Lower lobe of right lung (tissue), 2 donors: Measurements from ENCODE around the gene PARD6G. TPM values are rescaled to one million over a fixed set of nuclear protein-coding genes. Genes with fewer than 3 reads are reported as not detected.

ENCODE experiments used
- ATAC-seq, 2 donors: fragments of 200-7000 bp; cut with Tn5 transposase; one replicate each; pipeline ENCODE4 v1.9.1; 2020 to 2022; ENCODE audit warnings: mild to moderate bottlenecking in 2 of 2, moderate library complexity in 2 of 2
- DNase-seq: peaks from one replicate; pipeline ENCODE4 v3.0.0-alpha.2; 2020
- H3K27ac ChIP-seq: fragments of 200-600 bp; one replicate; pipeline ENCODE4 v1.8.0; 2022
- H3K27me3 ChIP-seq: fragments of 200-600 bp; one replicate; pipeline ENCODE4 v1.8.0; 2022; ENCODE audit warnings: low read depth
- H3K36me3 ChIP-seq: fragments of 200-600 bp; one replicate; pipeline ENCODE4 v1.8.0; 2022; ENCODE audit warnings: mild to moderate bottlenecking
- H3K4me1 ChIP-seq: fragments of 200-600 bp; one replicate; pipeline ENCODE4 v1.8.0; 2022
- H3K4me3 ChIP-seq: fragments of 200-600 bp; one replicate; pipeline ENCODE4 v1.8.0; 2022; ENCODE audit warnings: mild to moderate bottlenecking
- H3K9me3 ChIP-seq: fragments of 200-600 bp; one replicate; pipeline ENCODE4 v1.8.0; 2022
- intact Hi-C: fragments of 100-400 bp; cut with DNase I; formaldehyde crosslinking; loops from one replicate; pipeline ENCODE4 v1.11.0; 2022
- total RNA-seq: library from RNA; stranded (reverse); fragmentation: NEBNext Ultra II Directional; extraction: Animal tissue kit (Norgen Biotek cat#: 25700); gene quantifications from one replicate; pipeline ENCODE4 v1.2.1, GENCODE V29; 2021
- TF ChIP-seq, protein P1 (sequence below): fragments of 200-600 bp; IDR thresholded peaks from one replicate; pipeline ENCODE4 v1.8.0; 2022; ENCODE audit warnings: antibody characterized with exemption, mild to moderate bottlenecking
- donor health status: DM: no; HTN: yes; CAD: no; lungs with severe emphysema.

The PARD6G gene
- total RNA-seq, 1 donor from 2014 or later, result 7.3 TPM

DNA sequence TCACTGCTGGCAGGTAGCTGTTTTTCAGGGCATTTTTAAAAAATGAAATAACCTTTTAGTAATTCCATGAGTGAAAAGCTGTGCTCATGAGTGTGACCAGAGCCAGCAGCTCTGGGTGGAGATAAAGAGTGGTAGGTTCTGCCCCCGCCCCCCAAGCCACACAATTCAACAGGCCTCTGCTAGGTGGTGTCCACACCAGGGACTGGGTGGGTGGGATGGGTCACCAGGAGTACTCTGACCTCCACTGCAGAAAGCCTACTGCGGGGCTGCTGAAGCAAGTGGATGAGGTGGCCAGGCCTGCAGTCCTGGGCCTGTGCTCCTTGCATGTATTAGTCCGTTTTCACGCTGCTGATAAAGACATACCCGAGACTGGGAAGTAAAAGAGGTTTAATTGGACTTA, 15.3 kb downstream of the PARD6G start:
- no peak overlapping the region for H3K27ac ChIP-seq
- intact Hi-C loops, result no loop called here
- no peaks in the 10 kb centered on the region for H3K9me3 ChIP-seq
- DNase-seq (no peak), ATAC-seq (no peak)
- H3K36me3 ChIP-seq, result no peaks in the 10 kb centered on the region
- H3K4me3 ChIP-seq, result no peak overlapping the region
- H3K27me3 ChIP-seq, result no peaks in the 10 kb centered on the region
- TF ChIP-seq, protein P1, sequence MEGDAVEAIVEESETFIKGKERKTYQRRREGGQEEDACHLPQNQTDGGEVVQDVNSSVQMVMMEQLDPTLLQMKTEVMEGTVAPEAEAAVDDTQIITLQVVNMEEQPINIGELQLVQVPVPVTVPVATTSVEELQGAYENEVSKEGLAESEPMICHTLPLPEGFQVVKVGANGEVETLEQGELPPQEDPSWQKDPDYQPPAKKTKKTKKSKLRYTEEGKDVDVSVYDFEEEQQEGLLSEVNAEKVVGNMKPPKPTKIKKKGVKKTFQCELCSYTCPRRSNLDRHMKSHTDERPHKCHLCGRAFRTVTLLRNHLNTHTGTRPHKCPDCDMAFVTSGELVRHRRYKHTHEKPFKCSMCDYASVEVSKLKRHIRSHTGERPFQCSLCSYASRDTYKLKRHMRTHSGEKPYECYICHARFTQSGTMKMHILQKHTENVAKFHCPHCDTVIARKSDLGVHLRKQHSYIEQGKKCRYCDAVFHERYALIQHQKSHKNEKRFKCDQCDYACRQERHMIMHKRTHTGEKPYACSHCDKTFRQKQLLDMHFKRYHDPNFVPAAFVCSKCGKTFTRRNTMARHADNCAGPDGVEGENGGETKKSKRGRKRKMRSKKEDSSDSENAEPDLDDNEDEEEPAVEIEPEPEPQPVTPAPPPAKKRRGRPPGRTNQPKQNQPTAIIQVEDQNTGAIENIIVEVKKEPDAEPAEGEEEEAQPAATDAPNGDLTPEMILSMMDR, result no peak
- no peaks in the 10 kb centered on the region for H3K4me1 ChIP-seq

DNA sequence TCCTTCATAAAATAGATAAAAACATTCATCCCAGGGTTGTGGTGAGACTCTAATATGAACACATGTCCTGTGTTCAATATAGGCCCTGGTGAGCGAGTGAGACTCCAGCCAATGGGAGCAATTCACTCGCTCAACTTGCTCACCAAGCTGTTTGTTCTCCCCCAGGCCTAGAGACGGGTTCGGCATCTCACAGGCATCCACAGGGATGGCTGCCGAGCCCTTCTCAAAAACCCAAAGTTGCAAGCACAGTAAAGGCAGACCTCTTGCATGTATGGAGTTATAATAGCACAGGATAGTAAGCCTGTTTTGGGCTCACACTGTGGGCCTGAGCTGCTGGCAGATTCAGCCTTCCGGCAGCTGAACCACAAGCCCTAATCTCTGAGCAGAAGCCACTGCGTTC, 15.7 kb downstream of the PARD6G start:
- no peaks in the 10 kb centered on the region for H3K4me1 ChIP-seq

DNA sequence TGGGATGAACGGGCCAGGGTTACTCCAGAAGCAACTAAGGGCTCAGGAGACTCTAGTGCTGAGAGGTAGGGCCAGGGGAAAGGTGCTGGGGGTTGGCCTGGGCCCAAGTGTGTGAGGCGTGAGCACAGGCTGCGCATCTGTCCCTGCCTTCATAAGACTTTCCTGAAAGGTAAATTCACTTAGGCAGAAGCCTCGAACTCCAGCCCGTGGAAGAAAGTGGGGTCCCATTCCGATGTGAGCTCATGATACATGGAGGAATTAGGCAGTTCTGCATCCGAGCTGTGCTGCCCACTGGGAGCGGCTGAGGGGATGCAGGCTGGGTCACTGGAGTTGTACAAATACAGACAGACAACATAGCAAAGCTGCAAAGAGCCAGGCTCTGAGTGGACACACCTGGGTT, 16.2 kb downstream of the PARD6G start:
- Histone ChIP-seq H3K4me1 (no peaks in the 10 kb centered on the region), H3K36me3 (no peaks in the 10 kb centered on the region), H3K27ac (no peak overlapping the region), H3K9me3 (no peaks in the 10 kb centered on the region), H3K4me3 (no peak overlapping the region), H3K27me3 (no peaks in the 10 kb centered on the region)
- TF ChIP-seq, protein P1, result no peak
- intact Hi-C loops, result no loop called here
- DNase-seq (no peak), ATAC-seq (no peak)

More for the DNA sequence above, 15.7 kb downstream of the PARD6G start:
- TF ChIP-seq, protein P1, result no peak
- H3K36me3 ChIP-seq, result no peaks in the 10 kb centered on the region
- intact Hi-C loops, result no loop called here
- no peak for DNase-seq
- no peaks in the 10 kb centered on the region for H3K27me3 ChIP-seq
- H3K4me3 ChIP-seq, result no peak overlapping the region
- ATAC-seq, result no peak
- no peaks in the 10 kb centered on the region for H3K9me3 ChIP-seq
- H3K27ac ChIP-seq, result no peak overlapping the region

DNA sequence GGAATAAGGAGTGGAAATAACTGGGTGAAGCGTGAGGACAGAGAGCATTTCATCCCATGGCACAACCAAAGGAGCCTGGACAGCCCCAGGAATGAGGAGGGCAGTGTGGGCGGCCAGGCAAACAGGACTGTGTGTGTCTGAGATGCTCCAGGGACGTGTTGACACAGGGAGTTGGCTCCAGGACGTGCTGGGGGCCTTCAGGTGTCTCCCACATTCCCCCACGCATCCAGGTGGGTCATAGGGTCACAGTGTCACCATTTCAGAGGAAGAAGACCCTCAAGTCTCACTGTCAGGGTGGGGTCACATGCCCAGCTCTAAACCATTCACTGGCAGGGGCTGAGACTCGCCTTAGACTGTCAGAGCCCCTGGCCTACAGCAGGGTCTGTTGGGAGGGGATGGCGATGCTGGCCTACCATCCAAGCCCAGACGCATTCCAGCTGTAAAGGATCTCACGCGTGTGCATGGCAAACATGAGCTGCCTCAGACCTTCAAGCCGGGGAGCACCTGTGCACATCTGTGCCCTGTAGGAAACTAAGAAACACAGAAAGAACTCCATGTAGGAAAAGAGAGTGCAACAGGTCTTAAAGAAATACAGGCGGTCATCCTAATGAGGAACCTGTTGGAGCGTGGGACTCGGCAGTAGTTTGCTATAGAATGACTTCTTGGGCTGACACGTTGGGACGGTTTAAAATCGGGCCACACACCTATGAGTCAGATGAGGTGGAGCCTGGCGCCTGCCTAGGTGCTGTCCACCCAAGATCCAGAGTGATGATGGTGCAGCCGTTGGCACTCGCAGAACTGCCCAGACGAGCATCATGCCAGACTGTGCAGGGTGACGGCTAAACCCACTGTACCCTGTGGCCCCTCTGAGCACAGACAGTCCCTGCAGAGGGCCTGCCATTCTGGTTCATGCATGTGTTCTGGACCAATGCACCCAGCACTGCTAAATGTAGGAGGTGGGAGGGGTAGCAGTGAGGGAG, 17.3 kb downstream of the PARD6G start:
- Histone ChIP-seq H3K4me1 (no peaks in the 10 kb centered on the region), H3K27ac (no peak overlapping the region), H3K36me3 (no peaks in the 10 kb centered on the region), H3K4me3 (no peak overlapping the region), H3K27me3 (no peaks in the 10 kb centered on the region), H3K9me3 (no peaks in the 10 kb centered on the region)
- ATAC-seq, result no peak
- intact Hi-C loops, result no loop called here
- TF ChIP-seq, protein P1, result no peak
- DNase-seq, result no peak

DNA sequence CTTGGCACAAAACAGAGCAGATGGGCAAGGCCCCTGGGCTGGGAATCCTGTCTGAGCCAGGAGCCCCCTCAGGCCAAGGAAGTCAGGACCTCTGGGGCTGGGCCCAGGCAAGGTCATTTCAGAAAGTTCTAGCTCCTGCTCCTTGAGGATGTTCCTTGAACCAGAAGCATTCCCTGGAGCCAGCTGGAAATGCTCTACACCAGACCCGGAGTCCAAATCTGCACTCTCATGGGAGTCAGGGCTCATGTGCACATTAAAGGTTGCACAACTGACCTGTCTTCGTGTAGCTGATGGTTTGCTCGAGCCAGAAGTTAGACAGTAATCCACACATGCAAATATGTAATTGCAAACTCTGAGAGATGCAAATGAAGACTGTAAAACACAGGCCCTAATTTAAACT, 18.0 kb downstream of the PARD6G start:
- no peak for ATAC-seq
- DNase-seq, result no peak
- Histone ChIP-seq H3K4me1 (no peaks in the 10 kb centered on the region), H3K36me3 (no peaks in the 10 kb centered on the region), H3K27ac (no peak overlapping the region), H3K27me3 (no peaks in the 10 kb centered on the region), H3K9me3 (no peaks in the 10 kb centered on the region), H3K4me3 (no peak overlapping the region)
- TF ChIP-seq, protein P1, result no peak
- intact Hi-C loops, result no loop called here
